GM19351 (cell line): ENCODE data around the gene GLRX2.
"Not testable (repeated sequence)": the region's sequence is repeated elsewhere in the genome, so short reads cannot be mapped to it uniquely, and the experiment has no call there.

ENCODE experiments used
- ATAC-seq: cut with Tn5 transposase; IDR thresholded peaks from one replicate; pipeline ENCODE4 v1.9.1; 2021; ENCODE audit warnings: mild to moderate bottlenecking, moderate library complexity; ENCODE audit not compliant: unreplicated experiment

The GLRX2 gene, protein sequence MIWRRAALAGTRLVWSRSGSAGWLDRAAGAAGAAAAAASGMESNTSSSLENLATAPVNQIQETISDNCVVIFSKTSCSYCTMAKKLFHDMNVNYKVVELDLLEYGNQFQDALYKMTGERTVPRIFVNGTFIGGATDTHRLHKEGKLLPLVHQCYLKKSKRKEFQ

DNA sequence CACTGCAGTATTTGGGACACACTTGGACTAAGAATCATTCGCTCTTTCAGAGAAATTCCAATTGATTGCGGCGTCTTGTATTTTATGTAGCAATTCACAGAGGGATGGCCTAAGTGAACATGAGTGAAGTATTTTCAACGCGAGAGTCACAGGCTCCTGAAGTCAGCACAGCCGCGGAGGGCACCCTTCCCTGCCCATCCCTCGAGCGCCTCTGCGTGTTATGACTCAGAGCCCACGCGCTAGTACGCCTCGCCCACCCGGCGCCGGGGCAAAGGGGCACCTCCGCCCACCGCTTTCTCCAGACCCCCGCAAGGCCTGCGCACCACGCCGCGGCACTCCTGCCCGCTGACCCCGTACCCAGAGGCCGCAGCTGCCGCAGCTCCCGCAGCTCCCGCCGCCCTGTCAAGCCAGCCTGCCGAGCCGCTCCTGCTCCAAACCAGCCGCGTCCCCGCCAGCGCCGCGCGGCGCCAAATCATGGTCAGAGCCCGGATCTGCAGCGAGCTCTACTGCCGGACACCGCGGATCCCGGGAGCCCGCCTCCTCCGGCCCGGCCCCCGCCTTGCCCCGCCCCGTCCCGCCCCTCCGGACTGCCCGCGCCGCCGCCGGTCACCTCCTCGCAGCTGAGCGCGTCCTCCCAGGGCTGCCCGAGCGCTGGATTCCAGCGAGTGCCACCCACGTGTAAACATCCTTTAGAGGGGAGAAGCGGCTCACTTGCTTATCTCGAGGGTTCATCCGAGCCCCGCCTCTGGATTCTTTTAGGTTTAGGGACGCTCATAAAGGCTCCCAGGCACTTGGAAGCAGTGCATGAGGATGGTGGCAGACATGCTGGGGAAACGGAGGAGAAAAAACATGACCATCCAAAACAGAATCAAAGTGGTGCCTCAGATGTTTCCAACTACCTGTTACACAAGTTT lies at the start of gene GLRX2:
Gene GLRX2, minus strand, starts transcription at position 508 of the 914 bp plus-strand sequence. Its CDS starts 32 bp downstream, at position 476.
- peak; percentile 84 for ATAC-seq

GRCh38 chr1:193144999-193145398 lies 39.8 kb upstream of the GLRX2 start:
- no peak for ATAC-seq

DNA sequence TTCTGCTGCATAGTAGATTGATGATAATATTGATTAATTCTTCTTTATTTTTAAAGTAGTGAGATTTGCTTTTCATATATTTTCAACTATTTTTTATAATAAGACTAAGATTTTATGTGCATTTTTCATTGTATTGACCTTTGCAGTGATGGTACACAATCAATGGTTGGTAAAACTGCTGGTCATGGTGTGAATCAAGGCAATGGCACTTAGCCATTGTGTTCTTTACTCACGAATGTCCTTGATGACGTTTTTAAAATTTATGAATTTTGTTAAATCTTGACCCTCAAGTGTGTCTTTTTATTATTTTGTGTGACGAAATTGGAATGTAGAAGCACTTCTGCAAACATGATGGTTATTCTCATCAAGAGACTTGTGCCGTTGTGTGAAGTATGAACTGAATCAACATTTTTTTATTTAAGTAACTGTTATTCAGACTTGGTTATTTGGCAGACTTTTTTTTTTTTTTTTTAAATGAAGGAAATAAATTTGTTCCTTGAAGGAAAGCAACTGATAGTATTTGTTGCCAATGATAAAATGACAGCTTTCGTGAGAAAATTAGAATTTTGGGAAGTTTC lies 39.2 kb upstream of the GLRX2 start:
- ATAC-seq, result no peak

DNA sequence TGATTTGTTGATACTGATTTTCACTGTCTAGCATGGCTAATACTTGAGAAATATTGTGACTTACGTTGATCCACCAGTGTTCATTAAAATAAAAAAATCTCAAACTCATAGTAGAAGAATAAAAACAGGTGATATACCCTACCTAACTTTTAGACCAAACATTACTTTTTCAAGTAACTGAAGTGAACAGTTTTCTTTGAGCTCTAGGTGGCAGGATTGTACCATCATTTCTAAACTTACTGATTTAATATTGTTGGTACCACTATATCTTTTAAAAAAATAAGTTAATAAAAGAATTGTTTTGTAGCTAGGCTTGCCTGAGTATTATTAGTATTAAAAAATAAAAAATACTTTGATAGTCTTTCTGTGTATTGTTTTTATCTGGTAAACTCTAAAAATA lies 38.1 kb upstream of the GLRX2 start:
- no peak for ATAC-seq

- no peak for ATAC-seq
Observed at GRCh38 chr1:193142409-193142808, 37.2 kb upstream of the GLRX2 start.

GRCh38 chr1:193141804-193142203 lies 36.6 kb upstream of the GLRX2 start:
- no peak for ATAC-seq

- ATAC-seq, result no peak
Observed at GRCh38 chr1:193140254-193140653, 35.0 kb upstream of the GLRX2 start.

- ATAC-seq, result peak; percentile 66
Observed at GRCh38 chr1:193131266-193131860, 26.1 kb upstream of the GLRX2 start.

DNA sequence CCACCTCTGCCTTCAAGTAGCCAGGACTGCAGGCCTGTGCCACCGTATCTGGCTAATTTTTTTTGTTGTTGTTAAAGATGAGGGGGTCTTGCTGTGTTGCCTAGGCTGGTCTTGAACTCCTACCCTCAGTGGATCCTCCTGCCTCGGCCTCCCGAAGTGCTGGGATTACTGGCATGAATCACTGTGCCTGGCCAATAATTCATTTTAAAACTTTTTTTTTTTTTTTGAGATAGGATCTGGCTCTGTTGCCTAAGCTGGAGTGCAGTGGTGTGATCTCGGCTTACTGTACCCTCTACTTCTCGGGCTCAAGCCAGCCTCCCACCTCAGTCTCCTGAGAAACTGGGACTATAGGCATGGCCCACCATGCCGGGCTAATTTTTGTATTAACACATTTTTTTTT lies 20.2 kb upstream of the GLRX2 start:
- ATAC-seq, result no peak

DNA sequence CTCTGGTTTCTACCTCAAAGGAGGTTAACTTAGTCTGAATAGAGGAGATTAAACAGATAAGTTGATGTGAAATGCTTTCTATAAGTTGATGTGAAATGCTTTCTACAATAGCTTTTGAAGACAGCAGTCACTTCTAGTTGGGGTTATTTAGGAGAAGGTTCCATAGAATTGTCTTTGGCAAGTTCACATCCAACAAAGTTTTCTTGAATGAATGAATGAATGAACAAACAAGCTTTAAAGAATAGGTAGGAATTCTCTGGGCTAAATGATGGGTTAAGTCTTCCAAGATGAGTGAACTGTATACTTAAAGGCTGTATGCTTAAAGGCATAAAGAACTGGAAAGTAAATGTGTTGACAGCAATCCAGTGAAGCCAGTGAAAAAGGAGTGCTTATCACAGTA lies 18.5 kb upstream of the GLRX2 start:
- ATAC-seq, result no peak

- ATAC-seq, result peak; percentile 90
Observed at GRCh38 chr1:193121616-193122593, 16.7 kb upstream of the GLRX2 start, which contains the start of gene CDC73. Gene CDC73 (plus strand): TSS chr1:193122031. CDS start chr1:193122201, 170 bp downstream.

- ATAC-seq, result no peak
Observed at GRCh38 chr1:193120604-193121166, 15.5 kb upstream of the GLRX2 start.

DNA sequence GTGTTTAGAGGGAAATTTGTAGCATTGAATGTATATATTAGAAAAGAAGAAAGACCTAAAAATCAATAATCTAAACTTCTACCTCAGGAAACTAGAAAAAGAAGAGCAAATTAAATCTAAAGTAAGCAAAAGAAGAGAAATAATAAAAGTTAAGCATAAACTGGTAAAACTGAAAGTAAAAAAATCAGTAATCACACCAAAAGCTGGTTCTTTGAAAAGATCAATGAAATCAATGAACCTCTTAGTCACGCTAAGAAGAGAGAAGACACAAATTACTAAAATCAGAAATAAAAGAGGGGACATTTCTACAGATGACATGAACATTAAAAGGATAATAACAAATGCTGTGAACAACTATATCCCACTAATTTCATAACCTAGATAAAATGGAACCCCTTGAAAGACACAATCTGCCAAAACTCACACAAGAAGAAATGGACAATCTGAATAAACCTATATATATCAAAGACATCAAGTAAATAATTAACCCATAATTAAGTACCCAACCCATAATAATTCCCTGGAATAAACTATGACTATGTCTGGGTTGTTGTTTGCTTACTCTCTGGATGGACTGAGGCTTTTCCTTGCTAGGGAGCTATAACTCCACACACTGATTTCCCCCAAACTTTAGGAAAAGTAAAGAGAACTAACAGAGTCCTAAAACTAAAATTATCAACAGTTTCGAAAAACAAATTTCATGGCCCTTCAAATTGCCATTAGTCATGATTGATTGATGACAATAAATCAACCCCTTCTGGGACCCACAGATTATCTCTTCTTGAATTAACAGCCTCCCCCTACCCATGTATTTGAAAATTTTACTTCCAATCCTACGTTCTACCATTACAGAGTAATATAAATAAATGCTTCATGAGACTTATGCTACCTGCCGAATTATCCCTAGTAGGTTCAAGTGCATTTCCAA lies 13.9 kb upstream of the GLRX2 start:
- no peak for ATAC-seq

- ATAC-seq, result no peak
Observed at GRCh38 chr1:193118194-193118593, 13.0 kb upstream of the GLRX2 start.

- not testable (repeated sequence) for ATAC-seq
Observed at GRCh38 chr1:193117167-193117566, 12.0 kb upstream of the GLRX2 start.

- ATAC-seq, result no peak
Observed at GRCh38 chr1:193115629-193116227, 10.5 kb upstream of the GLRX2 start.

DNA sequence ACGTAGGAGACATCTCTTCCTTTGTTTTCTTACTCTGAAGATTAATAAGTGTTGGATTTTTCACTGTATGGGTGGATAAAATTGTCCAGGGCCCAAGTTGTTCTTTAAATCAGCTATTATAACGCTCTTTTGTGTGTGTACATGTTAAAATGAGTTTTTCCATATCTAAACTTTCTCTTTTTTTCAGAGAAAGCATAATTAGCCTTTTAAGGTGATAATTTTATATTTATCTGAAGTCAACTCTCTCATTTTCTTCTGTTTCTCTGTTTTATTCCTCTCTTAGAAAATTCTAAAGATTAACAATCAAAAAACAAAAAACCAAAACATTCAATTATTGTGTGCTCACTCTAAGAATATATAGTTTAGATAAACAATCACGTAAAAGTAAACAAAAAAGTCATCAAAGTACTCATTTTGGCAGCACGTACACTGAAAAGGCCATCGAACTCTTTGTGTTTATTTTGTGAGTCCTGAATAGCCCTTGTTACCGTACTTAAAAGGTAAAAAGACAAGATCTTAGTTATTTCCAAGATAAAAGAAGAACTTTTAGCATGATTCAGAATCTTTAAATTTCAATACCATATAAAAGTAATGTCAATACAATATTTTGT lies 9.4 kb upstream of the GLRX2 start:
- no peak for ATAC-seq

- no peak for ATAC-seq
Observed at GRCh38 chr1:193113992-193114332, 8.7 kb upstream of the GLRX2 start.
